NCI-H1436 treated with DMSO at 0.1 percent for 48 hours (cell line): ENCODE data around the gene OR4X1.
"Not testable (repeated sequence)": the region's sequence is repeated elsewhere in the genome, so short reads cannot be mapped to it uniquely, and the experiment has no call there.

Source experiments
- DNase-seq: peaks from one replicate; lab custom pipeline; 2025; lab: John Stamatoyannopoulos, UW

Gene OR4X1, protein sequence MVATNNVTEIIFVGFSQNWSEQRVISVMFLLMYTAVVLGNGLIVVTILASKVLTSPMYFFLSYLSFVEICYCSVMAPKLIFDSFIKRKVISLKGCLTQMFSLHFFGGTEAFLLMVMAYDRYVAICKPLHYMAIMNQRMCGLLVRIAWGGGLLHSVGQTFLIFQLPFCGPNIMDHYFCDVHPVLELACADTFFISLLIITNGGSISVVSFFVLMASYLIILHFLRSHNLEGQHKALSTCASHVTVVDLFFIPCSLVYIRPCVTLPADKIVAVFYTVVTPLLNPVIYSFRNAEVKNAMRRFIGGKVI

DNA sequence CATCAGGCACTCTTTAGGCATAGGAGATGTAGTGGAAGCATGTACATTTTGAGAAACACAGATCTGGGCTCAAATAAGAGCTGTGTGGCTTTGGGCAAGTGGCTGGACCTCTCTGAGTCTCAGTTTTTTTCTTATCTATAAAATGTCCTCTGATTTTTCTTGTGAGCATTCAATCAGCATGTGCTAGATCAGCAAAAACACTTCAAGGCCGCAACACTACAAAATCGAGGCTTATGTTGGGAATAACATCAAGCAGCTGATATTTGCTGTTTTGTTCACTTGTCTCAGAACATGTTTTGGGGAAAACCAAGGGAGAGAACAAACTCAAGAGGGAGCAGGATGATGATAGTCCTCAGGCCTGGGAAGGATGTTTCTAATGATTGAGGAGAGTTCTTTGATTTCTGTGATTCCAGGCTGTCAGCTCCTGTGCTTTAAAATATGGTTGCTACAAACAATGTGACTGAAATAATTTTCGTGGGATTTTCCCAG, at the start of gene OR4X1:
TSS of gene OR4X1 (plus strand) at position 439 of the 489 bp plus-strand sequence. CDS start at position 439, 0 bp downstream.
- DNase-seq, result no peak

GRCh38 chr11:48216510-48216909, 47.2 kb upstream of the OR4X1 start, which contains the start of gene OR4B1:
Gene OR4B1, plus strand, starts transcription at chr11:48216810. Its CDS starts 0 bp downstream, at chr11:48216810.
- DNase-seq, result no peak

DNA sequence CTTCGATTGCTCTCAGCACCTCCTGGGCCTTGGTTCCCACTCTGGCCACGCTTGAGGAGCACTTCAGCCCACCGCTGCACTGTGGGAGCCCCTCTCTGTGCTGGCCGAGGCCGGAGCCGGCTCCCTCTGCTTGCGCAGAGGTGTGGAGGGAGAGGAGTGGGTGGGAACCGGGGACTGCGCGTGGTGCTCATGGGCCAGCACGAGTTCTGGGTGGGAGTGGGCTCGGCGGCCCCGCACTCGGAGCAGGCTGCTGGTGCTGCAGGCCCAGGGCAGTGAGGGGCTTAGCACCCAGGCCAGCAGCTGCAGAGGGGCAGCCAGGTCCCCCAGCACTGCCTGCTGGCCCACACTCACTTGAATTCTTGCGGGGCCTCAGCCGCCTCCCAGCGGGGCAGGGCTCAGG, 34.9 kb upstream of the OR4X1 start:
- no peak for DNase-seq

DNA sequence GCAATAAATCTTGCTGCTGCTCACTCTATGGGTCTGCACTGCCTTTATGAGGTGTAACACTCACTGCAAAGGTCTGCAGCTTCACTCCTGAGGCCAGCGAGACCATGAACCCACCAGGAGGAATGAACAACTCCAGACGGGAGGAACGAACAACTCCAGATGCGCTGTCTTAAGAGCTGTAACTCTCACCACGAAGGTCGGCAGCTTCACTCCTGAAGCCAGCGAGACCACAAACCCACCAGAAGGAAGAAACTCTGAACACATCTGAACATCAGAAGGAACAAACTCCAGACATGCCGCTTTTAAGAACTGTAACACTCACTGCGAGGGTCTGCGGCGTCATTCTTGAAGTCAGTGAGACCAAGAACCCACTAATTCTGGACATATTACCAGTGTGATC, 33.6 kb upstream of the OR4X1 start:
- DNase-seq, result not testable (repeated sequence)

DNA sequence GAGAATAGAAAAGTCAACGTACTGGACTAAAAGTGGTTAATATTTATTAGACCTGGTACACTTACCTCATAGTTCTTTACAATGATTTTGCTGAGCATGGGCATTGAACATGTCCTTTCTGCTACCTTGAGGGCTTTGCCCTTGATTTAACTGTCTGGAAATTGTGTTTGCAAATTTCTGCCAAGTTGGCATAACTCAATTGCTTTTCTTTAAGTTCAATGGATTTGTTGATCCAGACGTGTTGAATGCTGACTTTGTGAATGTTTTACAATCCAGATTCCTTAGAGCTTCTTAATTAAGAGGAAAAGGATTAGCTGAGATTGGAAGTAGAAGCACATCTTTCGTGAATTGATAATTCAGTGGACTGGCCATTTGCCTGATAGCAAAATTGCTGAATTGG, 25.9 kb upstream of the OR4X1 start:
- no peak for DNase-seq

- no peak for DNase-seq
These were observed 21.2 kb upstream of the OR4X1 start for GRCh38 chr11:48242501-48242900.

- DNase-seq, result no peak
These were observed 18.9 kb upstream of the OR4X1 start, which contains the start of gene OR4X2 for GRCh38 chr11:48244804-48245203. Gene OR4X2, plus strand, starts transcription at chr11:48245104. Its CDS starts 0 bp downstream, at chr11:48245104.

DNA sequence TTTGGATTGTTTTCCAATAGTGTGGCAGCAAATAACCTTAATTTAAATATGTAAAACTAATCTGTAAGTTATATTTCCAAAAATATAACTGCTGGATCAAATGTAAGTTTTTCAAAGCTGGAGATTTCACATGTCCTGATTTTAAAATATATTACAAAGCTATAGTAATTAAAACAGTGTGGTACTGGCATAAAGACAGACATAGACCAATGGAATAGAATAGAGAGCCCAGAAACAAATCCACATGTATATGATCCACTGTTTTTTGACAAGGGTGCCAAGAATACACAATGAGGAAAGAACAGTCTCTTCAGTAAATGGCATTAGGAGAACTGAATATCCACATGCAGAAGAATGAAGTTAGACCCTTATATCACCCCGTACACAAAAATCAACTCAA, 14.8 kb upstream of the OR4X1 start:
- no peak for DNase-seq

DNA sequence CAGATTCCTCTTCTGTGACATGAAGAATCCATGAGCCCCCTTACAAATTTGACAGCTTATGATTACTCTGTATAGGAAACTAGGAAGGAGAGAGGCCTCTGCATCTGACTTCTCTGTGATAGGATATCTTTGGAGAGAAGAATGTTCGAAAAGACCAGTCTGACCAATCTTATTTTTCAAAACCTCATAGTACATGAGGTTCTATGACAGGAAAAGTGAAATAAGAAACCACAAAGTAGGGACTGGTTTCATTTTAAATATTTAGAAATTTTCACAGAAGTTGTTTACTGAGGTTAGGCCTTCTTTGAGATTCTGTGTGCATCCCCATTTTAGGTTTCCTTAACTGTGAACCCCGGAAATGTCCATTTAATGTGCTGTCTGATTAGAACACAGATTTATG, 2.1 kb upstream of the OR4X1 start:
- no peak for DNase-seq

- no peak for DNase-seq
These were observed 7.0 kb downstream of the OR4X1 start for GRCh38 chr11:48270621-48271020.

- no peak for DNase-seq
These were observed 8.9 kb downstream of the OR4X1 start for GRCh38 chr11:48272606-48273005.

- DNase-seq, result no peak
These were observed 42.3 kb downstream of the OR4X1 start, which contains the start of gene OR4S1 for GRCh38 chr11:48305923-48306322. Gene OR4S1, plus strand, starts transcription at chr11:48306223. Its CDS starts 0 bp downstream, at chr11:48306223.

DNA sequence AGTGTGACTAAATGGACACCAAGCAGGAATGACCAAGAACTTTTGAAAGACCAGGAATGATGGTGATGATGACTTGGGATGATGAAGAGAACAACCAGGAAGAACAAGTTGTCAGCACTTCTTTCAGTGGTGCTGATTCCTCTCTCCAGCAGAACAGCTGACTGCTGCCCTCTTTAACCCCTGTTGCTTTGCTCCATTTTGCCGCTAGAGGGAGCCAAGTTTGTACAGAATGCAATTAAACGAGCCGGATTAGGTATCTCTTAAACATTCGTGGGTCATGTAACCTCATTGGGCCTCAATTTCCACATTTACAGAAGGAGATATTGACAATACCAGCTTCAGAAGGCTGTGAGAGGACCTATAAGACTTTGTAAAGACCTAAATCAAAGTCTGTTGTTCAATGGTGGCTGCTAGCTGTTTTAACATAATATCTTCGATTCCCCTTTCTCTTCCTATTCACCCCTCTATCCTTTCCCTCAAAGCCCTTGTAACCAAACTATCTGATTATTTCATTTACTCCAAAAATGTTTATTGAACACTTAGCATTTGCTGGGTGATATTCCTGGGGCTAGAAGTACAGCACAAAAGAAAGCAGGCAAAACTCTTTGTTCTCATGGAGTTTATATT, 44.2 kb downstream of the OR4X1 start:
- no peak for DNase-seq

- not testable (repeated sequence) for DNase-seq
These were observed 49.9 kb downstream of the OR4X1 start for GRCh38 chr11:48313590-48313989.
